ENCODE results near the gene PADI4. TPM values are rescaled to one million over a fixed set of nuclear protein-coding genes. Genes with fewer than 3 reads are reported as not detected.
A peak's percentile ranks its signal among the peaks of the same experiment; 100 is the strongest.
"Not testable (repeated sequence)": the region's sequence is repeated elsewhere in the genome, so short reads cannot be mapped to it uniquely, and the experiment has no call there.

Gene PADI4
- total RNA-seq, 1 experiment from 2014 or later, result 0.62 TPM

GRCh38 chr1:17339521-17339920, 31.5 kb downstream of the PADI4 start:
- Histone ChIP-seq H3K27me3 (ENCODE audit: control insufficient read depth, insufficient read depth, low read length) (no peaks in the 10 kb centered on the region), H3K36me3 (replicated peaks; ENCODE audit: control insufficient read depth, insufficient read depth, low read length) (no peaks in the 10 kb centered on the region), H3K4me3 (ENCODE audit: insufficient read depth, low read depth, low read length) (no peak overlapping the region)
- DNase-seq, result no peak

- no peaks in the 10 kb centered on the region for H3K36me3 ChIP-seq (replicated peaks; ENCODE audit: control insufficient read depth, insufficient read depth, low read length)
- DNase-seq, result no peak
- no peaks in the 10 kb centered on the region for H3K27me3 ChIP-seq (ENCODE audit: control insufficient read depth, insufficient read depth, low read length)
- H3K4me3 ChIP-seq (ENCODE audit: insufficient read depth, low read depth, low read length), result no peak overlapping the region
Measured at GRCh38 chr1:17340358-17340757, 32.4 kb downstream of the PADI4 start.

- H3K27me3 ChIP-seq (ENCODE audit: control insufficient read depth, insufficient read depth, low read length), result no peaks in the 10 kb centered on the region
- H3K4me3 ChIP-seq (ENCODE audit: insufficient read depth, low read depth, low read length), result no peak overlapping the region
- DNase-seq, result no peak
- H3K36me3 ChIP-seq (replicated peaks; ENCODE audit: control insufficient read depth, insufficient read depth, low read length), result no peaks in the 10 kb centered on the region
Measured at GRCh38 chr1:17342014-17342441, 34.0 kb downstream of the PADI4 start.

- not testable (repeated sequence) for DNase-seq; H3K36me3 ChIP-seq (replicated peaks; ENCODE audit: control insufficient read depth, insufficient read depth, low read length); H3K4me3 ChIP-seq (ENCODE audit: insufficient read depth, low read depth, low read length); H3K27me3 ChIP-seq (ENCODE audit: control insufficient read depth, insufficient read depth, low read length)
Measured at GRCh38 chr1:17345506-17345905, 37.5 kb downstream of the PADI4 start.

GRCh38 chr1:17346046-17346789, 38.2 kb downstream of the PADI4 start:
- no peaks in the 10 kb centered on the region for H3K27me3 ChIP-seq (ENCODE audit: control insufficient read depth, insufficient read depth, low read length)
- no peak for DNase-seq
- H3K4me3 ChIP-seq (ENCODE audit: insufficient read depth, low read depth, low read length), result no peak overlapping the region
- H3K36me3 ChIP-seq (replicated peaks; ENCODE audit: control insufficient read depth, insufficient read depth, low read length), result no peaks in the 10 kb centered on the region

- no peak for DNase-seq
- no peaks in the 10 kb centered on the region for H3K36me3 ChIP-seq (replicated peaks; ENCODE audit: control insufficient read depth, insufficient read depth, low read length)
- H3K27me3 ChIP-seq (ENCODE audit: control insufficient read depth, insufficient read depth, low read length), result no peaks in the 10 kb centered on the region
- H3K4me3 ChIP-seq (ENCODE audit: insufficient read depth, low read depth, low read length), result no peak overlapping the region
Measured at GRCh38 chr1:17347769-17348592, 40.0 kb downstream of the PADI4 start.

GRCh38 chr1:17348593-17349234, 40.7 kb downstream of the PADI4 start:
- no peaks in the 10 kb centered on the region for H3K36me3 ChIP-seq (replicated peaks; ENCODE audit: control insufficient read depth, insufficient read depth, low read length)
- peak; percentile 17 for DNase-seq
- H3K27me3 ChIP-seq (ENCODE audit: control insufficient read depth, insufficient read depth, low read length), result no peaks in the 10 kb centered on the region
- H3K4me3 ChIP-seq (ENCODE audit: insufficient read depth, low read depth, low read length), result no peak overlapping the region

- no peaks in the 10 kb centered on the region for H3K36me3 ChIP-seq (replicated peaks; ENCODE audit: control insufficient read depth, insufficient read depth, low read length)
- H3K4me3 ChIP-seq (ENCODE audit: insufficient read depth, low read depth, low read length), result no peak overlapping the region
- no peak for DNase-seq
- no peaks in the 10 kb centered on the region for H3K27me3 ChIP-seq (ENCODE audit: control insufficient read depth, insufficient read depth, low read length)
Measured at GRCh38 chr1:17350083-17350482, 42.1 kb downstream of the PADI4 start.

GRCh38 chr1:17350928-17351446, 43.0 kb downstream of the PADI4 start:
- peak; percentile 6 for DNase-seq
- Histone ChIP-seq H3K36me3 (replicated peaks; ENCODE audit: control insufficient read depth, insufficient read depth, low read length) (no peaks in the 10 kb centered on the region), H3K27me3 (ENCODE audit: control insufficient read depth, insufficient read depth, low read length) (no peaks in the 10 kb centered on the region), H3K4me3 (ENCODE audit: insufficient read depth, low read depth, low read length) (no peak overlapping the region)

- peak; percentile 15 for DNase-seq
- no peaks in the 10 kb centered on the region for H3K27me3 ChIP-seq (ENCODE audit: control insufficient read depth, insufficient read depth, low read length)
- H3K36me3 ChIP-seq (replicated peaks; ENCODE audit: control insufficient read depth, insufficient read depth, low read length), result no peaks in the 10 kb centered on the region
- H3K4me3 ChIP-seq (ENCODE audit: insufficient read depth, low read depth, low read length), result no peak overlapping the region
Measured at GRCh38 chr1:17351598-17352324, 43.8 kb downstream of the PADI4 start.

- DNase-seq, result peak; percentile 26
- no peak overlapping the region for H3K4me3 ChIP-seq (ENCODE audit: insufficient read depth, low read depth, low read length)
- H3K36me3 ChIP-seq (replicated peaks; ENCODE audit: control insufficient read depth, insufficient read depth, low read length), result no peaks in the 10 kb centered on the region
- H3K27me3 ChIP-seq (ENCODE audit: control insufficient read depth, insufficient read depth, low read length), result no peaks in the 10 kb centered on the region
Measured at GRCh38 chr1:17352419-17352909, 44.5 kb downstream of the PADI4 start.

GRCh38 chr1:17355898-17356297, 47.9 kb downstream of the PADI4 start:
- Histone ChIP-seq H3K4me3 (ENCODE audit: insufficient read depth, low read depth, low read length) (no peak overlapping the region), H3K27me3 (ENCODE audit: control insufficient read depth, insufficient read depth, low read length) (no peaks in the 10 kb centered on the region), H3K36me3 (replicated peaks; ENCODE audit: control insufficient read depth, insufficient read depth, low read length) (no peaks in the 10 kb centered on the region)
- no peak for DNase-seq

- H3K4me3 ChIP-seq (ENCODE audit: insufficient read depth, low read depth, low read length), result no peak overlapping the region
- DNase-seq, result no peak
- no peaks in the 10 kb centered on the region for H3K27me3 ChIP-seq (ENCODE audit: control insufficient read depth, insufficient read depth, low read length)
- H3K36me3 ChIP-seq (replicated peaks; ENCODE audit: control insufficient read depth, insufficient read depth, low read length), result no peaks in the 10 kb centered on the region
Measured at GRCh38 chr1:17356387-17357026, 48.5 kb downstream of the PADI4 start.
